ENCODE measurements around the gene ZNF362.

DNA sequence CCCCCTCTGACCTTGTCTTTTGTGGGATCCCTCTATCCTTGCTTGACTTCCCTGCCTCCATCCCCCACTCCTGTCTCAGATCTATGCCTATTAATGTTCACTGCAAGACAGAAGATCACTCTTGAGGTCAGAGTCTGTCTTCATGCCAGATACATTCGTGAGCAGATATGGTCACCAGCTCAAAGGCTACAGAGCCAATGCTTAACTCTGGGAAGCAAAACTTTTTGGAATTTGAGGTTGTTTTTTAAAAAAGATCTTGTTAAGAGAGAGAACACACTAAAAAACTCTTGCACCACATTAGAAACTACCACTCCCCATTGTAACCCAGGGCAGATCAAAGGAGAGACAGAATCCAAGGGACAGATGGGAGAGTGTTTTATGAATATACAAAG lies 81.8 kb downstream of the ZNF362 start:
- TF ChIP-seq, protein P1, sequence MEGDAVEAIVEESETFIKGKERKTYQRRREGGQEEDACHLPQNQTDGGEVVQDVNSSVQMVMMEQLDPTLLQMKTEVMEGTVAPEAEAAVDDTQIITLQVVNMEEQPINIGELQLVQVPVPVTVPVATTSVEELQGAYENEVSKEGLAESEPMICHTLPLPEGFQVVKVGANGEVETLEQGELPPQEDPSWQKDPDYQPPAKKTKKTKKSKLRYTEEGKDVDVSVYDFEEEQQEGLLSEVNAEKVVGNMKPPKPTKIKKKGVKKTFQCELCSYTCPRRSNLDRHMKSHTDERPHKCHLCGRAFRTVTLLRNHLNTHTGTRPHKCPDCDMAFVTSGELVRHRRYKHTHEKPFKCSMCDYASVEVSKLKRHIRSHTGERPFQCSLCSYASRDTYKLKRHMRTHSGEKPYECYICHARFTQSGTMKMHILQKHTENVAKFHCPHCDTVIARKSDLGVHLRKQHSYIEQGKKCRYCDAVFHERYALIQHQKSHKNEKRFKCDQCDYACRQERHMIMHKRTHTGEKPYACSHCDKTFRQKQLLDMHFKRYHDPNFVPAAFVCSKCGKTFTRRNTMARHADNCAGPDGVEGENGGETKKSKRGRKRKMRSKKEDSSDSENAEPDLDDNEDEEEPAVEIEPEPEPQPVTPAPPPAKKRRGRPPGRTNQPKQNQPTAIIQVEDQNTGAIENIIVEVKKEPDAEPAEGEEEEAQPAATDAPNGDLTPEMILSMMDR (IDR thresholded peaks at IDR 0.05; ENCODE audit: borderline replicate concordance, extremely low read depth, low read length, poor library complexity, severe bottlenecking) = no peak
- TF ChIP-seq EZH2 (IDR thresholded peaks at IDR 0.05; ENCODE audit: borderline replicate concordance, low read depth, low read length, severe bottlenecking) = no peak

Data from DND-41 (cell line).